GM18868 (cell line): ENCODE results near the gene HIPK4.
A peak's percentile ranks its signal among the peaks of the same experiment; 100 is the strongest.

ENCODE experiments used
- ATAC-seq: cut with Tn5 transposase; IDR thresholded peaks from one replicate; pipeline ENCODE4 v1.9.1; 2021; ENCODE audit warnings: mild to moderate bottlenecking, moderate library complexity; ENCODE audit not compliant: unreplicated experiment

HIPK4 gene

DNA sequence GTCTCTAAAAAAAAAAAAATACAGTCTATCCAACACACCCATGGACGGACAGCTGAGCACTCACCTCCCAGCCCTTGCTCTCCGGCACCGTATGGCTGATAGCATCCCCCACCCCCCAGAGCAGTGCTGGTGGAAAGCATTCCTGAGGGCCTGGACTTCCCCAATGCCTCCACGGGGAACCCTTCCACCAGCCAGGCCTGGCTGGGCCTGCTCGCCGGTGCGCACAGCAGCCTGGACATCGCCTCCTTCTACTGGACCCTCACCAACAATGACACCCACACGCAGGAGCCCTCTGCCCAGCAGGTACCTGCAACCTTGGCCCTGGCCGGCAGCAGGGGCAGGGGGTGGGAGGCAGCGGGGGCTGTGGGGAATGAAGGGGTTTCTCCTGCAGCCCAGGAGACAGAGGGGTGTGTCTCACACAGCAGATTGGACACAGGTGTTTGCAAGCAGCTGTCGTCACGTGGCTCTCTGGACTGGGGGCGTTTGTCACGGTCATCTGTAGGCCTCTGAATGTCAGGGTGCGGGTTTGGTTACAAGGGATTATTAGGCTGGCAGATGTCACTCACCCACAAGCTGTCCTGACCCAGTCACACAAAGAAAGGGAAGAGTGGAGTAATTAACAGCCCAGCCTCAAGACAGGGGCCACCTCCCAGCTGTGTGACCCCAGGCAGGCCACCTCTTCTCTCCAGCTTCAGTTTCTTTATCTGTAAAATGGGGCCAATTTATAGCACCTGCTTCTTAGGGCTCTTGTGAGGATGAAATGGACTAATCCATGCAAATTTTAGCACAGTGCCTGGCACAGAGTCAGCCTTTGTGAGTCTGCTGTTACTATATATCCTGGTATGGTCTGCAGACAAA is 22.2 kb downstream of the HIPK4 start:
- ATAC-seq = no peak

DNA sequence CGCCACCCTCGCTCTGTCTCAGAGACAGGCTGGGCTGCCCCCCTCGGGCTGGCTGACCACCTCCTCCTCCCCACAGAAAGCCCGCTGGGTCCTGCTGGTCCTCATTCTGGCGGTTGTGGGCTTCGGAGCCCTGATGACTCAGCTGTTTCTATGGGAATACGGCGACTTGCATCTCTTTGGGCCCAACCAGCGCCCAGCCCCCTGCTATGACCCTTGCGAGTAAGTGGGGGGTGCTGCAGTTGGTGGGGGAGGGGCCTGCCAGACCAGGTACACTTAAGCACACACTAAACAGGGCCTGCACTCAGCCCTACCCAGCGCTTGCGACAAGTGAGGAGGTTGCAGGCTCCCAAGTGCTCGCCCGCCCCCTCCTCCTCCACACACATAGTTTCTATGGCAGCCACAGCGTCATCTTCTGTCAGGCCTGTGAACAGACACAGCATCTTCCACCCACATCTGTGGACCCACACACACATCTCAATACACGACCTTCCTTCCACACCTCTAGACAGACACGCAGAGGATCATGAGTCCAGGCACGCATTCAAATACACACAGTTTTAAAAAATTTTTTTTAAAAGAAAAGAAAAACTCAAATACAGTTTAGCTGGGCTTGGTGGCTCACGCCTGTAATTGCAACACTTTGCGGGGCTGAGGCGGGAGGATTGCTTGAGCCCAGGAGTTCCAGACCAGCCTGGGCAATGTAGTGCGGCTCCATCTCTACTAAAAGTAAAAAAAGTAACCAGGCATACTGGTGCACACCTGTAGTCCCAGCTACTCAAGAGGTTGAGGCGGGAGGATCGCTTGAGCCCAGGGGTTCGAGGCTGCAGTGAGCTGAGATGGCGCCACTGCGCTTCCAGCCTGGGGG is 23.1 kb downstream of the HIPK4 start:
- ATAC-seq = no peak

GRCh38 chr19:40365613-40366401 is 24.2 kb downstream of the HIPK4 start:
- ATAC-seq = no peak

GRCh38 chr19:40365010-40365409 is 25.0 kb downstream of the HIPK4 start:
- no peak for ATAC-seq

GRCh38 chr19:40363069-40363468 is 26.9 kb downstream of the HIPK4 start:
- ATAC-seq = no peak

- ATAC-seq = no peak
Observed at GRCh38 chr19:40362160-40362559, 27.8 kb downstream of the HIPK4 start.

- no peak for ATAC-seq
Observed at GRCh38 chr19:40360708-40361241, 29.2 kb downstream of the HIPK4 start.

DNA sequence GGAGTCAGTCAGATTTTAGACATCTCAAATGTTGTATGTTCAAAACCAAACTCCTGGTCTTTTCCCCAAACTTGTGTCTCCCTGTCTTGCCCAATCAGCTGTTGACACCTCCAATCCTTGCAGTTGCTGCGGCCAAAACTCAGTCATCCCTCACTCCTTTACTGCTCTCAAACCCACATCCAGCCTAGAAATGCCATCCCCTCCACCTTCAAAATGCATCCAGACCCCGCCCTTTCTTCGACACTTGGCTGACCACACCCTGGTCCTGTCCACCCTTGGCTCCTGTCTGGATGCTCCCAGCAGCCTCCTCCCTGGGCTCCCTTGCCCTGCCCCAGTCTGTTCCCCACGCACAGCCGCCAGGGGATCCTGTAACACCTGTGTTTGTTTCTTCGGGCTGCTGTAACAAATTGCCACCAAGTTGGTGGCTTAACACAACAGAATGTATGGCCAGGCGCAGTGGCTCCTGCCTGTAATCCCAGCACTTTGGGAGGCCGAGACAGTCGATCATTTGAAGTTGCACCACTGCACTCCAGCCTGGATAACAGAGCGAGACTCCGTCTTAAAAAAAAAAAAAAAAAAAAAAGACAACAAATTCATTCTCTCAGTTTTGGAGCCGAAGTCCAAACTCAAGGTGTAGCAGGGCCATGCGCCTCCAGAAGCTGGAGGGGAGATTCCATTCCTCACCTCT is 29.8 kb downstream of the HIPK4 start:
- no peak for ATAC-seq

- peak; percentile 72 for ATAC-seq
Observed at GRCh38 chr19:40358773-40359172, 31.2 kb downstream of the HIPK4 start.

GRCh38 chr19:40357640-40358039 is 32.3 kb downstream of the HIPK4 start:
- ATAC-seq = no peak

DNA sequence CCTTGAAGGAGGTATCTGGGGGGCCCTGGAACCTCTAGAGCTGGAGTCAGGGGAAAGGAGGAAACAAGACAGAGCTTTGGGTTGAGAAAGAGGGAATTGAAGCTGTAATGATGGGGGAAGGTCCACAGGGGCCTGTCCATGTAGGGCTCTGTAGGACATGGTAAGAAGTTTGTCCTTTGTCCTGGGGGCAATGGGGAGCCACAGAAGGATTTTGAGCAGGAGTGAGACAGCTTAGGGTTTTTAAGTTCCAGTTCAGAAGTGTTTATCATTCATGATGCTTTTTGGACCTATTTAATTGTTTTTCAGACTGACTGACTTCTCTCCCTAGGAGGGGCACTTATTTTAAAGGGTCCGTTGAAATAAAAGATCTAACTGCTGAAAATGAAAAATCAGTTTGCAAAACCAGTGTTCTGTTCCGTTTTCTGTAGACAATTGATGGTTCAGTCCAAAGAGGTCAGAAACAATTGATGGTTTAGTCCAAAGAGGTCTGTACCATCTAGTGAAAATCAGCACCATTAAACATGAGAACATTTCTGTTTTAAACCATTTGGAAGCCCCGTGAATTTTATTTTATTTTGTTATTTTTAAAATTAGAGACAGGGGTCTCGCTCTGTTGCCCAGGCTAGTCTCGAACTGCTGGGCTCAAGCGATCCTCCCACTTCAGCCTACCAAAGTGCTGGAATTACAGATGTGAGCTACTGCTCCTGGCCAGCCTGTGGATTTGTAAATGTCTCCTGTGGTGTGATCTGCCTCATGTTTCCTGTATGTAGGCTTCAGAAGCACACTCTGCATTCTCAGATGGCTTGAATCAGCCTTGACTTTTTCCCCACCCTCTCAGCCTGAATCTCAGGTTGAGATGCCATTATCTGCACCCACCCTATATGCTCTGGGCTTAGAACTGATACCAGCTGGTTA is 33.0 kb downstream of the HIPK4 start:
- ATAC-seq = no peak

- ATAC-seq = no peak
Observed at GRCh38 chr19:40355975-40356680, 33.9 kb downstream of the HIPK4 start.

DNA sequence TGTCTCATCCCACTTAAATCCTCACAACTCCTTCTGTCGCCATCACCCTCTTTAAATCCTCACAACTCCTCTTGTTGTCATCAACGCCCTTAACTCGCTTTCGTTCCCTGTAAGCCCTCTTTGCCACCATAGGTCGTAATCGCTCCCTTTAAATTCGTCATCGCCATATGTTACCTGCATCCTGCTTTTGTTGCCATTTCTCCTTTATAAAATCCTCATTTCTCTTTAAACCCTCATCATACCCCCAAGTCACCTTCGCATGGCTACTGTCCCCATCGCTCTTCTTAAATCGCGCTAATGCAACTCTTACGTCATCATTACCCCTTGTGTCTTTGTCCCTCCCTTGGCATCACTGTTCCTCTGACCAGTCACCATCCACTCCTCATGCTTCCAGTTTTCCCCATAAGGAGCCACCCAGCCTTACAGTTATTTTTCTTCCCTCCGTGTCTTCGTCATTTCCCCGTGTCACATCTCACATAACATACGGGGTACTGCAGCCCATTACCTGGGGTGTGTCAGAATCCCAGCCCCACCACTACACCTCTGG is 40.9 kb downstream of the HIPK4 start:
- ATAC-seq = no peak

DNA sequence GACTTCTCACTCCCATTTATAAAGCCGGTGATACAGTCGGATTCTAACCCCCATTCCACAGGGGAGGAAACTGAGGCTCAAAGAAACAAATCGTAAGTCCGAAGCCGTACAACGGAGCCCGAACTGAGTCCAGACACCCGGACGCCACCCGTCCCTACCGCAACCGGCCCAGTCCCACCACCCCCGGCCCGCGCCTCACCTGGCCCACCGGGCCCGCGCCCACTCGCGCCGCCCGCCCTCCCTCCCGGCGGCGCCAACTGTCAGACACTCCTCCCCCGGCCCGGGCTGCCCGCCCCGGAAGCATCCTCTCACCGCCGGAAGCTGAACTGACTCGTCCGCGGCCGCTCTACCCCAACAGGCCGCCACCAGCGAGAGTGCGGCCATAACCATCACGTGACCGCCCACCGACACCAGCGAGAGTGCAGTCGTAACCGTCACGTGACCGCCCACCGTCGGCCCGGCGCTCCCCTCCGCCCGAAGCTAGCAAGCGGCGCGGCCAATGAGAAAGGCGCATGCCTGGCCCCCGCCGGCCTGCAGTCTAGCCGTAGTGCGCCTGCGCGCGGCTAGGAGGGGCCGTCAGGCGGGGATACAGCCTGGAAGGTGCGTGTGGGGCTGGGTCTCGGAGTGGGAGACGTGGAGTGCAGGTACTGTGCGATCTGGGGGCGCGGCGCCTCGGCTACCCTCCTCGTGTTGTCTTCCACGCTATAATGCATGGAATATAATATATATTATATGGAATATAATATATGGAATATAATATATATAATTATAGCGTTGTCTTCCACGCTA is 41.7 kb downstream of the HIPK4 start, which contains the start of the genes C19orf47 and PLD3:
TSS of gene C19orf47 (minus strand) at position 273 of the 789 bp plus-strand sequence. CDS start 6,540 bp downstream, outside the sequence.
TSS of gene PLD3 (plus strand) at position 571 of the 789 bp plus-strand sequence. CDS start 17,789 bp downstream, outside the sequence.
- peak; percentile 94 for ATAC-seq

DNA sequence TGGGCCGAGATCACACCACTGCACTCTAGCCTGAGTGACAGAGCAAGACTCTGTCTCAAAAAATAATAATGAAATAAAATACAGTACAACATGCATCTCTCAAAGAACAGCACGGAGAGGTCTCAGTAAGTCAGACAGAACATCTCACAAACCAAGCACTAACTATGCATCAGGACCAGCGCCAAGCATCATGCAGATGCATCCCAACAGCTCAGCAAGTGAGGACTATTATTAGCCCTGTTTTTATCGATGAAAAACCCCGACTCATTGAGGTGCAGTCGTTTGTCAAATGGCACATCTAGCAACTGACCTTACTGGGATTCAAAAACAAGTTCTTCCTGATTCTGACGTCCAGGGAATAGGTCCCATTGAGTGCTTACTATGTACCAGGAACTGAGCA is 45.6 kb downstream of the HIPK4 start:
- ATAC-seq = no peak

GRCh38 chr19:40342644-40343311 is 47.2 kb downstream of the HIPK4 start:
- no peak for ATAC-seq
